HG03575 (cell line): Measurements from ENCODE around the gene SELENOK.

Experiments
- ATAC-seq: cut with Tn5 transposase; IDR thresholded peaks from one replicate; pipeline ENCODE4 v1.9.1; 2021; ENCODE audit not compliant: unreplicated experiment, insufficient number of reproducible peaks, low FRiP score; ENCODE audit errors: extremely low read depth

The SELENOK gene

DNA sequence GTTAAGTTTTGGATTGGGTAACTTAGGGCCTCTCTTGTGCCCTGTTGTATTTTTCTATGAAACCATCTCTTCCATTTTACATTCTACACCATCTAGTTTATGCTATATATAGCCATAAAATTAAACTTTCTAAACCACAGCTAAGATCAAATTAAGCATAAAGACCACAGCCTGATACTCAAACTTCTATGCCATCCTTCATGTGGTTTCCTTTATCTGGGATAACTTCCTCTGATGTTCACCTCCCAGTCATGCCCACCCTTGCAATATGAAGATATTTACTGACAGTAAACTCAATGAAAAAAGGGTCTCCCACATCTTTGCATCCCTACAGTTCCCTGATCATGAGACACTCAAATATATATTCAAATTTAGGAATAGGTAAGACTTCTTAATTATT is 4.2 kb downstream of the SELENOK start:
- ATAC-seq: no peak

DNA sequence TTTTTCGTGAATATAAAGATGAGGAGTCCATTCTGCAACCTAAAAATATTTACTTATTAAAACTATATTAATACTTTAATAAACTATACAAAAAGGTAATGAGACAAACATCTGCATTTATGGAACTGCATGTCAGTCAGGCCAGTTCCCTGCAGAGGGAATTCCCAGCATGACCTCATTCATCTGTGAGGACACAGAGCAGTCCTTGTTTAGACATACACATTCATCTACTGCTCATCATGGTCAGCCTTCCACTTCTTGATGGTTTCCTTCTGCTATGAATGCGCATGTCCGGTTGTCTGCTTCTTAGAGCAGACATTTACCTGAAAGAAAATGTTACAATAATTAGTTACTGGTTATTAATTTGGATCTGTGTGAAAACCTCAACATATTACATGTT is 6.4 kb downstream of the SELENOK start:
- no peak for ATAC-seq

DNA sequence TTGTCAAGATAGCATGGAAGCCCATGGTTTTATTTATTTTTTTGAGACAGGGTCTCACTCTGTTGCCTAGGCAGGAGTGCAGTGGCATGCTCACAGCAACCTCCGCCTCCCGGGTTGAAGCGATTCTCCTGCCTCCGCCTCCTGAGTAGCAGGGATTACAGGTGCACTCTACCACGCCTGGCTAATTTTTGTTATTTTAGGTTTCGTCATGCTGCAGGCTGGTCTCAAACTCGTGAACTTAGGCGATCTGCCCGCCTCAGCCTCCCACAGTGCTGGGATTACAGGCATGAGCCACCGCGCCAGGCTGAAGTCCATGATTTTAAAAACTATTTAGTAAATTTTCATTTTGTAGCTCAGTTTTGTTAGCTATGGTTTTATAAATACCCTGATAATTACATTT is 7.0 kb downstream of the SELENOK start:
- no peak for ATAC-seq

DNA sequence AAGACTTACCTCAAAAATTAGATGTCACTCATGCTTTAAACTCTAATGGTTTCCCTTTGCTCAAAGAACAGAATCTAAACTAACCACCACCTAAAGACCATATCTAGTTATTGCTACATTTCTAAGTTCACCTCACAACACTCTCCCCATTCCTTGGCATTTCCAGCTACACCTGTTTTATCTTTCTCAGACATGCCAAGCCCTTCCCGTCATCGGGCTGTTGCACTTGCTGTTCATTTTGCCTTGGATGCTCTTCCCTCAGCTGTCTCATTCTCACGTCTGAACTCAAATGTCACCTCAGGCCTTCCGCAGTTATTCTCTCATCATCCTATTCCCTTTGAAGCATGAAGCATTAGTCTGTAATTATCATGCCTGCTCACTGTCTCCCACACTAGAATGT is 8.7 kb downstream of the SELENOK start:
- no peak for ATAC-seq

DNA sequence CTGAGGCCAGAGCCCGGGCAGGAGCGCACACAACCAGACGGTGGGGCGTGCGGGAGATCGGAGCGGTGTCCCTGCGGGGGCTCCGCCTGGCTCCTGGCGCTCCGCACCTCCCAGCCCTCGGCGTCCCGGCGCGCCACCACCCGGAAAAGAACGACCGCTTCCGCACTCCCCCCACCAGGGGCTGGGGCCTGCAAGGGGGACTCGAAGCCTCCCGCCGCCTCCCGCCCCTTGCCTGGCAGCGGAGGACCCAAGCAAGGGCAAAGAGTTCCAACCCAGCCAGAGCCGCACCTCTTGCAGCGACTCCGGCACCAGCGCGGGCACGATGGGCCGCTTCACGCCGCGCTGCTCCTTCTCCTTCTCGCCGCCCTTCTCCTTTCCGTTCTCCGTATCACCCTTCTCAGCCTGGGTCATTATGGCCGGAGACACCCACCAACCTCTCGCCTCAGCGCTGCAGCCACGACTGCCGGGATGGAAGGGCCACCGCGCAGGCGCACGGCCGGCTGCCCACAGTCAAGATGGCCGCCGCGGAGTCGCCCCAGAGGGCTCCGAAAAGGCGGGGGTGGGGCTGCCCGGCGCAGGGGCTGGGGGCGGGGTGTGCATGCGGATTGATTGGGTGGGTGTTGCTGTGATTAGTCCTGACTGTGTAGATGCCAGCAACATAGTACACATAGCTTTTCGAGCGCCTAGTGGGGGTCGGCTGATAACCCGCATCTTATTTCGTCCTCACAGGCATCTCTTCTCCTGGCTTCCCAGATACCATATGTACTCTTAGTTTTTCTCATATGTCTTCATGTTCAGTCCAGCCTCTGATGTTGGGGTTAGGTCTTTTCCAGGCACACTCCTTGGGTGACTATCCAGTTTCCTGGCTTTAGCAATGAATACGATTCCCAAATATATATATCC is 9.7 kb downstream of the SELENOK start, which contains the start of gene ACTR8:
TSS of gene ACTR8 (minus strand) at position 462 of the 903 bp plus-strand sequence. CDS start at position 411, 51 bp downstream.
- ATAC-seq: no peak

DNA sequence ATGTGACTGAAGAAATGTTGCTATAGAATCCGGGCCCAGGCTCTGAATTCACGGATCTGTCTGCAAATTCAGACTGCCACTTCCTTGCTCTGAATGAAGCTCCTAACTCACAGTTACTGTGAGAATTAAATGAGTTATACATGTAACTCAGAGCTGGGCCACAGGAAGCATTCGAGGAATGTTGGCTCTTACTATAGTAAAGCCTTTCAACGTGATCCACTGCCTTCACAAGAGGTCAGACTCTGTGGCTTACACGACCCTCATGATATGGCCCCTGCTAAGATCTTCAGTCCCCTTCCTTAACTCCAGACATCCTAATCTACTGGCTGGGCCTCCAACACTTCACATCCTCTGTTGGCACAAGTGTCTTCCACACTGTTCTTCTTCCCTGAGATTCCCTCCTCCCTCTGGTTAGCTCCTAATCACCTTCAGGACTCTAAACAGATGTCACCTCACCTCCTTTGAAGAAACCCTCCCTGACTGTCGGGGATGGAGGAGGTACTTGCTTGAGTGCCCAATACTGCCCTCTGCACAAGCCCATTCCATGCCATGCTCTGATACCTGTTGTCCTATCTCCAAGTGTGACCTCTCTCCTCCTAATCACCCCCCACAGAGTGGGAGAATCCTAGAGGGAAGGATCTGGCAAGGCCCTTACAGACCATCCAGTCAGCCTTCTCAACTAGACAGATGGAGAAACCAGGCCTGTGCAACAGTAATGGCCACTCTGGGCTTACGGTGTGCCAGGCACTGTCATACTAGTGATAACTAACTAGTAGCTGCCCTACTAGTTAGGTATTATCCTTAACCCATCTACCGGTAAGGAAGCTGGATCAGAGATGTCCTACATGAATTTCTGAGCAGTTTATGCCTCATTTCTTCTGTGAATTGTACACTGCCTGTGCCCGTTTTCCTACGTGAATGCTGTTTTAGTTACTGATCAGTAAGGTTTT is 11.0 kb downstream of the SELENOK start:
- ATAC-seq: no peak

DNA sequence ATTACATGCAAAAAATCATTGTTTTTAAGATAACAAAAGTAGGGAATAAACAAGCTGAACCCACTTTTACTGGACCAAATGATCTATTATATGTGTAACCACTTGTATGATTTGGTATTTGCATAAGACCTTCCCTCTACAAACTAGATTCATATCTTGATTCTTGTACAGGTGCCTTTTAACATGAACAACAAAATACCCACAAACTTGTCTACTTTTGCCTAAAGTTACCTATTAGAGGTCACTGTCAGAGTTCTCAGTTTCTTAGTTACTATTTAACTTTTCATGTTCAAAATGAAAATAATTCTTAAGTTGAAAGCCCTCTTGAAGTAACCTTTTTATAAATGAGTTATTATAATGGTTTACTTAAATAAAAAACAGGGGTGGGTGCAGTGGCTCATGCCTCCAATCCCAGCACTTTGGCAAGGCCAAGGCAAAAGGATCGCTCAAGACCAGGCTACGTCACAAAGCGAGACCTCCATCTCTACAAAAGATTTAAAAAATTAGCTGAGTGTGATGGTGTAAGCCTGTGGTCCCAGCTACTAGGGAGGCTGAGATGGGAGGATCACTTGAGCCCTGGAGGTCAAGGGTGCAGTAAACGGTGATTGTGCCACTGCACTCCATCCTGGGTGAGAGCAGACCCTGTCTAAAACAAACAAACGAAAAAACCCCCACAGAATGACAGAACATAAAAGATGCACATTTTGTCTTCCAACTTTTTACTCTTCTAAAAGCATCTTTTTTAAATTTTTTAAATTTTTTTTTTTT is 25.7 kb downstream of the SELENOK start:
- ATAC-seq: no peak

DNA sequence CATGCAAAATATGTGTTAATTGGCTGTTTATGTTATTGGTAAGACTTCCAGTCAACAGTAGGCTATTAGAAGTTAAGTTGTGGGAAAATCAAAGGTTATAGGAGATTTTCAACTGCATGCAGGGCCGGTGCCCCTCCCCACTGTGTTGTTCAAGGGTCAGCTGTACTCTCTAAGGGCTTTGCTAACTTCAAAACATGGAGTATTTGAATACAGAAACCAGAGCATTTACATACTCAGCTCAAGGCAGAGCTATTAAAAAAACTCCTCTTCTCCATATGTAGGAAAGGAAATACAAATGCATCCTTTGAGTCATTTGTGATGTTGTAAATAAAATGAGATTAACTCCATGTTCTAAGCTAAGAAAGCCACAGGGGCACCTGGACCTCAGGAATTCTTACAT is 28.5 kb downstream of the SELENOK start:
- no peak for ATAC-seq

DNA sequence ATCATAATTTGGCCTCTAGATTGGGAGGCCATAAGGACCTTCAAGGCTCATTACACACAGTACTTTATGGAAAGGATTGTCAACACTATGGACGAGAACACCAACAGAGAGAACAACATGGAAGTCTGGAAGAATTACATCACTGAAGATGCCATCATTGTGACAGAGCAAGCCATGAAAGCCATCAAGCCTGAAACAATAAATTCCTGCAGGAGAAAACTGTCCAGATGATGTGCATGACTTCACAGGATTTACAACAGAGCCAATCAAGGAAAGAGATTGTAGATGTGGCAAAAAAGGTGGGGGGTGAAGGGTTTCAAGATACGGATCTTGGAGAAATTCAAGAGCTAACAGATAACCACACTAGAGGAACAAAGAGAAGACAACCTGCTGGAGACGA is 29.4 kb downstream of the SELENOK start:
- ATAC-seq: no peak

DNA sequence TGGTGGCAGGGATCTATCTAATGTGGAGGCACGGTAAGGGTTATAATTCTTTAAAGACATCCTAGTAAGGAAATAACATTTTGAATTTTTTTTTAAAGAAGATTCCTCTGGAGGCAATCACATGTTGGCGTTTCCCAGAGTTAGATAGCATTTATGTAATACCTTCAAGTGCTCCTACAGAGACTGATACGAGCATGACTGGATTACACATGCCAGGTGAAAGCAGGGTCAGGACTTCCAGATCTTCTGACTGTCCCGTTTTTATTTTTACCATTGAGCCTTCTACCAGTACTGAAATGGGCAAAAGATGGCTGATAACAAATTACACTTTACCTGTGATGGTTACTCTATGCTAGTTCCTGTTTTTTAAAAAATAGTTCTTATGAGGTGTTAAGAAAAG is 31.5 kb downstream of the SELENOK start:
- ATAC-seq: no peak

DNA sequence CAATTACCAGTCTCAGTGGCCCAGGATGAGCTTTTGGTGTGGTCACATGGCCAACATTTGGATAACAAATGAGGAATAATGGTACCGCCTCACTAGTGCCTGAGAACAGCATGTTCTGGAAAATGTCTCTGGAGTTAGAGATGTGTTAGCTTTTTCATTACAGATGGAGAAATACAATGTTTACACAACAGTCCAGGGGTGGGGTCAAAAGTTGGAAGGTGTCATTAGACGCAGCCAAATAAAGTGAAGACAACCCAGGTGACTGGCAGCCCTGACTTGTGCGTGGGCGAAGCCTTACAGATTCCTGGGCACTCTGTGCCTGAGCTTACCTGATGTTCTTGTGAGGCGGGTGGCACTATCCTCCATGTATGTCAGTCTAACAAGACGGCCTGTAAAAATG is 32.5 kb downstream of the SELENOK start:
- no peak for ATAC-seq

DNA sequence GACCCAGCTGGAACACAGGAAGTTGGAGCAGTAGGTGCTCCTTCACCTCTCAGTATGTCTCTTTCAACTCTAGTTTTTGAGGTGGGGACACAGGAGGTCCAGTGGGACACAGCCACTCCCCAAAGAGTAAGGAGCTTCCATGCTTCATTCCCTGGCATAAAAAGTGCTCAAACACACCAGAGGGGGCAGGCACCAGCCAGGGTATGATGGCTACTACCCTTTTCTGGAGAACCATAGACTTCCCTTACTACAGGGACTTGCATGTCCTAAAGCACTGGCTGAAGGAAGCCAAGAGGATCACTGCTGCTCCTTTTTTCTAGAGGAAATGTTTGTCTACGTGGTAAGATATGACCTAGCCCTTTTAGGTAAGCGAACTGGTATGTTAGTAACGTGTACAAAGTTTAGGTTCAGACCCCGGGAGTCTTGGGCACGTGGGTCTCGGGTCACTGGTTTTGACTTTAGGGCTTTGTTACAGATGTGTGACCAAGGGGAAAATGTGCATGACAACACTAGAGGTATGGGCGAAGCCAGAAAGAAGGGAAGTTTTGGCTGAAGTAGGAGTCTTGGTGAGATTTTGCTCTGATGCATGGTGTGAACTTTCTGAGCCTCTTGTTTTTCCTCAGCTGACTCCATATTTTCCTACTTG is 33.4 kb downstream of the SELENOK start:
- no peak for ATAC-seq

DNA sequence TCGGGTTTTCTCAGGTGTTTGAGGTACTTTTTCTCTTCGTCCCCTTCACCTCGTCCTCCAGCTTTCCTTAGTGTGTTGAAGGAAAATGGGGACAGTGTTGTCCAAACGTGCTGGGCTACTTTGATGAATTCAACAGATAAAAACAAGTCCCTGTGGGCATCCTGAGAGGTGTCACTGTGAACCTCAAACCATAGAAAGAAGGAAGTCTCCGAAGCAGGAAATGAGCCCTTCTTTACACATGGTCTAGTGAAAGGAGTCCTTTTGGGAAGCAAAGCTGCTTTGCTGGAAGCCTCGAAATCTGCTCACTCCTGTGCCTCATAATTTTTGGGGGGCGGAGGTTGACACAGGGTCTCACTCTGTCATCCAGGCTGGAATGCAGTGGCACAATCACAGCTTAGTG is 34.7 kb downstream of the SELENOK start:
- ATAC-seq: no peak

DNA sequence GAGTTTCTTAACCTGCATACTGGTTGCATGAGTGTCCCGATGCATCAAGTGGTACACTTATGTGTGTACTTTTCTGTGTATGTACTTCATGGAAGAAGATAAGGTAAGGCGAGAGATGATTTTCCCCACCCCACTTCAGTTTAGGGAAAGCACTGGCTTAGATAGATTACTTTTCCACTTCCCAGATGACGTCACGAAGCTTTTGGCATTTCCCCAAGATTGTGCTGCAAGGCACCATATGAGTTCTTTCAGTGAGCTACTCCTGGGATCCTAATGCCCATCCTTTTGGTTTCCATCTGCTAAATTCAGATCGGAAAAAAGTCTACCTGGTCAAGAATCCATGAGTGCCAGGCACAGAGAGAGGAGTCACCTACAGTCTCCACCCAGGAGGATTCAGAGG is 40.8 kb downstream of the SELENOK start:
- no peak for ATAC-seq

DNA sequence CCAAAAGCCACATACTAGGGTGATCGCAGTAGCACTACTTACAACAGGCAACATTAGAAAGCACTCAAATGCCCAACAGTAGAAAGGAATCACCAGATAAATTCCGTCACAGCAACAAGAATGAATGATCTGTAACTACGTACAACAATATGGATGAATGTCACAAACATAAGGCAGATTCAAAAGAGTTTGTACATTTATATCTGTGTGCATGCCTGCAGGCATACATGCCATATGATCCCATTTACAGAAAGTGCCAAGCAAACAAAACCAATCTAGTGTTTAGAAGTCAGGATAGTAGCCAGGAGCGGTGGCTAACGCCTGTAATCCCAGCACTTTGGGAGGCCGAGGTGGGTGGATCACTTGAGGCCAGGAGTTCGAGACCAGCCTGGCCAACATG is 41.7 kb downstream of the SELENOK start:
- no peak for ATAC-seq

DNA sequence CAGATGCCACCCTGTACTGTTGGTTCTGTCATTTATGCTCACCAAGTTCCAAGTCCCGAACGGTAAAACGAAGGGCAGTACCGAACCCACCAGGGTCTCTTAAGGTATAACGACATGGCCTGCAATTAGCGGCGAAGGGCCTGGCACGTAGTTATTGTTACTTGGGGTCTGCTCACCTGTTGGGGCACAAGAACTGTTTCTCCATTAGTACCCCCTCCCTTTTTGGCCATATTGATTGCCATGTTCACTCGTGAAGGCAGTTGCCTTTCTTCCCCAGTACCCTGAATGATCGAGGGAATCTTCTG is 44.9 kb downstream of the SELENOK start:
- no peak for ATAC-seq

DNA sequence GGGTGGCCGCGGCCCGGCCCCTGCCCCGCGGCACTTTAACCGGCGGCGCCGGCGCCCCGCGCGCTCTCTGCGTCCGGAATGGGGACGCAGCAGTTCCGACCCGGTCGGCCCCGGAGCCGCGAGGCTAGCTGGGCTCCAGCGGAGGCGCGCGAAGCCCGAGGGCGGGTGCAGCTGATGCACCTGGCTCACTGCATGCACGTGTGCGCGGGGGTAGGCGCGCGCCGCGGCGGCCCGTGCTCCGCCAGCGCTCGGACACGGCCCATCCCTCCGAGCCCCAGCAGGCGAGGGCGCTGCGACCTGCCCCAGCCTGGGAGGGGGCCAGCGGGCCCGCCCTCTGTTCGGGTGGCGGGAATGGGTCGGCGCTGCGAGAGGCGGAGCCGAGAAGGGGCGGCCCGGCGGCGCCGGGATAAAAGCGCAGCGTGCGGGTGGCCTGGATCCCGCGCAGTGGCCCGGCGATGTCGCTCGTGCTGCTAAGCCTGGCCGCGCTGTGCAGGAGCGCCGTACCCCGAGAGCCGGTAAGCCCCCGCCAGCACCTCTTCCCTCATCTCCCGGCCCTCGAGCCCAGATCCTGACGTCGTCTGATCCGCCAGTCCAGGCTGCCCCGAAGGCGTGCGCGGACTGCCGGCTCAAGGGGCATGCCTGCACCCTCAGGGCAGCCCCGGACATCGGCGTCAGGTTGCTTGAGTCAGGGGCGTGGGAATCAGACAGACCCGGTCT is 45.4 kb downstream of the SELENOK start, which contains the start of the genes CHDH and IL17RB:
TSS of gene CHDH (minus strand) at position 286 of the 717 bp plus-strand sequence. CDS start 22,411 bp downstream, outside the sequence.
TSS of gene IL17RB (plus strand) at position 435 of the 717 bp plus-strand sequence. CDS start at position 456, 21 bp downstream.
- ATAC-seq: no peak

DNA sequence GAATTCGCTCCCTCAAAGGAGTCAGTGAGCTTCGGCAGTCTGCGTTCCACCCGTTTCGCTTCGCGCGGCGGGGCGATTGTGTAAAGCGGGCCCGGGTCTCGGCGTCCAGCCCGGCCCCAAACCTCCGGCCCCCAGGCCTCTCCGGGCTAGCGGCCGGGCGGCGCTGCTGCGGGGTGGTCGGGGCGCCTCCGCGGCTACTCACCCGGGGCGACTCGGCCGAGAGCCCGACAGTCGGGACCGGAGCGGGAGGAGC is 45.9 kb downstream of the SELENOK start:
- ATAC-seq: no peak
